ENCODE results near the gene SFT2D2.

SFT2D2 gene

GRCh38 chr1:168271636-168272035 is 45.8 kb downstream of the SFT2D2 start:
- no peak for DNase-seq

- DNase-seq: no peak
Measured at GRCh38 chr1:168273575-168273974, 47.8 kb downstream of the SFT2D2 start.

GRCh38 chr1:168279253-168279652 is 53.4 kb downstream of the SFT2D2 start:
- DNase-seq: no peak

- no peak for DNase-seq
Measured at GRCh38 chr1:168280296-168280927, 54.6 kb downstream of the SFT2D2 start, which contains the start of gene TBX19. Gene TBX19 (plus strand): TSS chr1:168280877. CDS start chr1:168281091, 214 bp downstream.

- DNase-seq: no peak
Measured at GRCh38 chr1:168281603-168282325, 56.0 kb downstream of the SFT2D2 start.

- no peak for DNase-seq
Measured at GRCh38 chr1:168285521-168285790, 59.7 kb downstream of the SFT2D2 start.

GRCh38 chr1:168285971-168286927 is 60.4 kb downstream of the SFT2D2 start:
- DNase-seq: no peak

- no peak for DNase-seq
Measured at GRCh38 chr1:168287237-168287664, 61.4 kb downstream of the SFT2D2 start.

- DNase-seq: no peak
Measured at GRCh38 chr1:168288311-168289052, 62.7 kb downstream of the SFT2D2 start.

- DNase-seq: no peak
Measured at GRCh38 chr1:168291222-168291837, 65.5 kb downstream of the SFT2D2 start.

GRCh38 chr1:168293356-168293755 is 67.6 kb downstream of the SFT2D2 start:
- DNase-seq: no peak

GRCh38 chr1:168295411-168296114 is 69.8 kb downstream of the SFT2D2 start:
- no peak for DNase-seq

GRCh38 chr1:168297019-168297730 is 71.4 kb downstream of the SFT2D2 start:
- DNase-seq: no peak

GRCh38 chr1:168298446-168298845 is 72.6 kb downstream of the SFT2D2 start:
- DNase-seq: no peak

GRCh38 chr1:168300626-168301025 is 74.8 kb downstream of the SFT2D2 start:
- no peak for DNase-seq

GRCh38 chr1:168301664-168302320 is 76.0 kb downstream of the SFT2D2 start:
- no peak for DNase-seq
